Hindlimb muscle (tissue), 1 donor: ENCODE results near the gene BRPF3. TPM values are rescaled to one million over a fixed set of nuclear protein-coding genes. Genes with fewer than 3 reads are reported as not detected.
"Not testable (repeated sequence)": the region's sequence is repeated elsewhere in the genome, so short reads cannot be mapped to it uniquely, and the experiment has no call there.

ENCODE experiments used
- DNase-seq: peaks from one replicate; pipeline ENCODE4 v3.0.0-alpha.2; 2013
- polyA plus RNA-seq: library from polyadenylated mRNA; unstranded; fragments of 120-200 nt; gene quantifications from one replicate; pipeline ENCODE4 v1.2.1, GENCODE V29; 2013; ENCODE audit not compliant: insufficient read length

Gene BRPF3
- polyA plus RNA-seq, 1 donor, result 26.9 TPM

DNA sequence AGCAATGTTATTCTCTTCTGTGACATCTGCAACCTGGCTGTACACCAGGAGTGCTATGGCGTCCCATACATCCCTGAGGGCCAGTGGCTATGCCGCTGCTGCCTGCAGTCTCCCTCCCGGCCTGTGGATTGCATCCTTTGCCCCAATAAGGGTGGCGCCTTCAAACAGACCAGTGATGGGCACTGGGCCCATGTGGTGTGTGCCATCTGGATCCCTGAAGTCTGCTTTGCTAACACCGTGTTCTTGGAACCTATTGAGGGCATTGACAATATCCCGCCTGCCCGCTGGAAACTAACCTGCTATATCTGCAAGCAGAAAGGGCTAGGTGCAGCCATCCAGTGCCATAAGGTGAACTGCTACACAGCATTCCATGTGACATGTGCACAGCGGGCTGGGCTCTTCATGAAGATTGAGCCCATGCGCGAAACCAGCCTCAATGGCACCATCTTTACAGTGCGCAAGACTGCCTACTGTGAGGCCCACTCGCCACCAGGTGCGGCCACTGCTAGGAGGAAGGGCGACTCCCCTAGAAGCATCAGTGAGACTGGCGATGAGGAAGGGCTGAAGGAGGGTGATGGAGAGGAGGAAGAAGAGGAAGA, 4.6 kb downstream of the BRPF3 start:
- DNase-seq, result no peak

DNA sequence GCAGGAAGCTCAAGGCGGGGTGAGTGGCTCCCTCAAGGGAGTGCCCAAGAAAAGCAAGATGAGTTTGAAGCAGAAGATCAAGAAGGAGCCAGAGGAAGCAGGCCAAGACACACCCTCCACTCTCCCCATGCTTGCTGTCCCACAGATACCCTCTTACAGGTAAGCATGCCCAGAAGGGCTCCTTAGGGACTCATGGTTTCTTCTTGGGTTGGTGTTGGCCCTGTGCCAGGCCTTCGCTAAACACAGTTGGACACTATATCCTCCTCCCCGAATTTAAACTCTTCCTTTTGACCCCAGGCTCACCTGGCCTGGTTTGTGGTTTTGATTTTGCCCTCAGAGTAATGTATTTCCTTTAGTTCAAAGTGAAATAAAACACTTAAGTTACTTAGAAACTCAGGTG, 5.1 kb downstream of the BRPF3 start:
- DNase-seq, result no peak

- DNase-seq, result no peak
Observed at GRCh38 chr6:36202101-36202500, 5.6 kb downstream of the BRPF3 start.

DNA sequence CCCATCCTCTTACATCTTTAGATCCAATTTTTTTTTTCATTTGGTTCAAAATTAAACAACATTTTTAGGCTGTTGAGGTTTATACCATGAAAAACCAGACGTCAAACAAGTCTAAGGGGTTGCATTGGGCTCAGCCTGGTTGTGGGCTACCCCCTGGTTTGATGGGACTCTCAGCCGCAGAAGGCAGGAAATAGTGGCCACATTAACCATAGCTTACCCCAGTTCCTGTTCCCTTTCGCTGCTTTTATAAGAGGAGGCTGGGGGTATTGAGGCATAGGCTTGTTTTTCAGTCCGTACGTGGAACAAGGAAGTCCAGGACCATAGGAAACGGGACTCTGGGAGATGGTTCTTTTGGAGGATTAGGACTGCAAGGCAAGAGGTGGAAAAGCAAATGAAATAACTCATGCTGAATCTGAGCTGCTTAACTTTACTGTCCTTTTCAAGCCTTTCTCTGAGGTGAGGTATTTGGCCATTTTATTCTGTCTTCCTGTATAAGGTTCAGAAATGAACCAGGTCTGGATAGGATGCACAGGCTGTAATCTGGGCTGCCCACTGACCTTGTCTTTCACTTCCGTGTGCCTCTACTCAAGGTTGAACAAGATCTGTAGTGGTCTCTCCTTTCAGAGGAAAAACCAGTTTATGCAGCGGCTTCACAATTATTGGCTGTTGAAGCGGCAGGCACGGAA, 7.7 kb downstream of the BRPF3 start:
- no peak for DNase-seq

GRCh38 chr6:36207155-36207554, 10.6 kb downstream of the BRPF3 start:
- DNase-seq, result no peak

- no peak for DNase-seq
Observed at GRCh38 chr6:36209606-36210005, 13.1 kb downstream of the BRPF3 start.

- DNase-seq, result no peak
Observed at GRCh38 chr6:36210182-36210581, 13.6 kb downstream of the BRPF3 start.

GRCh38 chr6:36210886-36211595, 14.5 kb downstream of the BRPF3 start:
- no peak for DNase-seq

DNA sequence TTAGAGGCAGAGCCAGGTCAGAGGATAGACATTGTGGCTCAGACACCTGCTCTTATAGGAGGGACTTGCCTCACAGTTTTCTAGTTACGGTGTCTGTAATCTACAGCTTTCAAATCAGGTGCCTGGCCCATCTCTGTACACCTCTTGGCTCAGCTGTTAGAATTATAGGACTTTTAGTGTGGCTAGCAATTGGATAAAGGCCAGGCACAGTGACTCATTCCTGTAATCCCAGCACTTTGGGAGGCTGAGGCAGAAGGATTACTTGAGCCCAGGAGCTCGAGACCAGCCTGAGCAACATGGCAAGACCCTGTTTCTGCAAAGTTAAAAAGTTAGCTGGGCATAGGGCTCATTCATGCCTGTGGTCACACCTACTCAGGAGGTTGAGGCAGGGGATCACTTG, 20.0 kb downstream of the BRPF3 start:
- DNase-seq, result no peak

DNA sequence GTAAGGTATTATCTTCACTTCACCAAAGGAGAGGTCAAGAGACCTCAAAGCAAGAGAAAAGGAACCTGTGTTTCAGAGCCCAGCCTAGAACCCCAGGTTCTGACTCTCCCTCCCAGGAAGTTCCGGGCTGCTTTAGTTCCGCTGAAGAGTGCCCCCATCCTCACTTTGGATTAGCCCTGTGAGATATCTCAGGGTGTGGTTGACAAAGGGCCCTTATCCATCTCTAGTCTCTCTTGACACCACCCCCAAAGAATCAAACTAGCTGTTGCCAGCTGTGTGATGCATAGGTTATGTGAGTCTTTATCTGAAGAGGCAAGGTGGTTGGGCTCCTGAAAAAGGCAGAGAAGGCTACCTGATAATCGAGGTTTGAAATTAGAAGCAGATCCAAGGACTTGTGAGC, 20.6 kb downstream of the BRPF3 start:
- no peak for DNase-seq

DNA sequence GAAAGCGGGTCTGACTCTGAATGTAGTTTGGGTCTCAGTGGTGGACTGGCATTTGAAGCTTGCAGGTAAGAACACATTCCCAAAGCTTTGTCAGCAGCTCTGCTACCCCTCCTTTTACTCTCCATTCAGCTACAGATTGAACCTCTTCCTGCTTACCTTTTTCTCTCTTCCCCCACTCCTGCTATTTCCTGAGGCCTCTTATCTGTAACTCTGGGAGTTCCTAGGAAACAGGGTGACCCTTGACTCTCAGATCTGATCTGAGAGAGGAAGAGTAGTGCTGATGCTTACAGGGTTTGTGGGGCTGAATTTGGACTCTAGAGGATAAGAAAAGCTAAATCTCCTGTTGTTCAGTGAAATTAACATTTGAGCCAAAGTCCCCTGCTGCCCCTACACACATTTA, 21.4 kb downstream of the BRPF3 start:
- no peak for DNase-seq

GRCh38 chr6:36218516-36218915, 22.0 kb downstream of the BRPF3 start:
- not testable (repeated sequence) for DNase-seq

- DNase-seq, result no peak
Observed at GRCh38 chr6:36219081-36219480, 22.5 kb downstream of the BRPF3 start.

GRCh38 chr6:36220226-36220625, 23.7 kb downstream of the BRPF3 start:
- DNase-seq, result no peak

DNA sequence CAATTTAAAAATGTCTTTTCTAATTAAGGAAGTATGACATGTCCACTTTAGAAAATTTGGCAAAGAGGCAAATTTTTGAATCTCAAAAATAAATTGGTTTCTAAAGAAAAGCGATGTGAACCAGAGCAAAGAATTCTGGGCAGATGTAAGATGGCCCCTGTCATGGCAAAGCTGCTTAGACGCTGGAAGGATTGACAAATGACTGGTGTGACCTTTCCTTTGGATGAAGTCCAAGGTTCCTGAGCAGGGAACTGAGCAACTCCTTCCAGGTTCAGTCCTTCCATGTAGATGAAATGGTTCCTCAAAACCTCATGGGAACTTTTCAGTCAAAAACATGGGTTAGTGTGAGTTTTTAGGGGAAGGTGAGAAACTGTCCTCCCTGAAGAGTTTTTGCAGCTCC, 25.1 kb downstream of the BRPF3 start:
- no peak for DNase-seq

- DNase-seq, result no peak
Observed at GRCh38 chr6:36222924-36223323, 26.4 kb downstream of the BRPF3 start.

DNA sequence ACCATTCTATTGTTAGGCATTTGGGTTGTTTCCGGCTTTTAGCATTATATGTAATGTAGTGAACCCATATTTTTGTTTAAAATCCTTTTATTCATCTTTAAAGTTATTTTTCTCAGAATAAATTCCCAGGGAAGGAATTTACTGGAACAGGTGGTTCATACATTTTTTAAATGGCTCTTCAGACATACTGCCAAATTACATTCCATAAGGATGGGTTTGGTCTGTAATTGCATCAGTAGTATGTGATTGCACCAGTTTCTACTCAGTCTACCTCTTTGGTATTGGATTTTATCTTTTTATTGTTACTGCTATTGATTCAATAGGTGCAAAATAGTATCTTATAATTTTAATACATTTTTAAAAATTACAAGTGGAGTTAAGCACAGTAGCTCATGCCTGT, 27.2 kb downstream of the BRPF3 start:
- no peak for DNase-seq

GRCh38 chr6:36224918-36225461, 28.4 kb downstream of the BRPF3 start:
- no peak for DNase-seq

GRCh38 chr6:36226438-36227047, 30.0 kb downstream of the BRPF3 start:
- DNase-seq, result no peak

DNA sequence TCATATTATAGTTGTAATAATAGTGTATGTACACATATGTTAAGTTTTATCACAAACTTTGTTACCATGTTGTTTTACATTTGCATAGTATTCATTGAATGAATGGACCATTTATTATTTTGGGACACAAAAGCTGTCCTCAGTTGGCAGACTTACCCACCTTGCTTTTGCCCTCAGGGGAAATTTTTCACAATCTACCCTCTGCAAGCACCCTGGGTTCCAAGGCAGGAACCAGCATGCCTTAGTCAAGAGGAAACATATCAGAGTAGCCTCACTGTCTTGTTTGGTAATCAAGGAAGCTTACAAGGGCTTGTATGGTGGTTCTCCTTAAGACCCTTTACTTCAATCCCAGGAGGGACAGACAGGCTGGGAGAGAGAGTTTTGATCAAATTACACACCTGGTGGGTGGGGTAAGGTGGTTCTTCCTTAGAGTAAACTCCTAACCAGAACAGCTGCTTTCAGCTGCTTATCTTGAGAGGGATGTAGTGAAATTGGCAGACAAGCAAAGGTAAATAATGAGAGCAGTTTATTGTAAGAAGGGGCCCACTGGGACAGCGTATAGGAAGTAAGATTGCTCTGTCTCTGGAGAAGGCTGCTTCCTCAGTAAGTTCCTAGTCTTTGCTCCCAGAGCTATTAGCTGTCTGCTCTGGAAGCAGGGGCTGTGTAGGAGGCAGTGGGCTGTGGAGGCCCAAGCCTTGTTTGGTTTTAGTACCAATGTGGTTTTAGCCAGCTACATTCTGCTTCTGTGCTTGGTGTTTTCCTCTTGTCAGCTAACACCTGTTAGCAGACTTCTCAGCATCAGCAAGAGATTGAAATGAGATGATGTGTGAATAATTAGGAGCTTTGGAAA, 31.1 kb downstream of the BRPF3 start:
- no peak for DNase-seq

DNA sequence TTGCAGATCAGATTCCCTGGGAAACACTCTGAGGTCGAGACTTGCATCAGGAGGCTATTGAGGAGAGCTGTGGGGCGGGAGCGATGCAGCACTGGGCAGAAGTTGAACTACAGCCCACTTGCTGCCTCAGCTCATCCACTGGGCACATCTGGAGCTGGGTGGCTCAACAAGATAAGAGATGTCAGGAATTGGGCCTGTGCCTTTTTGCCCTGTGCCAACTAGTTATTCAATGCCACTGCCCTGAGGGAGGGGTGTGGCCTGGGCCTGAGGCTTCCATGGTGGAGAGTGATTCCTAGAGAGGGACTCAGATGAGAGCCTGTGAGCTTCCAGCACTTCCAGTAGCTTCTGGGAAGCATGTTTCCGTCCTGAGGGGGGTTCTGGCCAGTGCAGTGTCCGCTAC, 32.7 kb downstream of the BRPF3 start:
- no peak for DNase-seq

DNA sequence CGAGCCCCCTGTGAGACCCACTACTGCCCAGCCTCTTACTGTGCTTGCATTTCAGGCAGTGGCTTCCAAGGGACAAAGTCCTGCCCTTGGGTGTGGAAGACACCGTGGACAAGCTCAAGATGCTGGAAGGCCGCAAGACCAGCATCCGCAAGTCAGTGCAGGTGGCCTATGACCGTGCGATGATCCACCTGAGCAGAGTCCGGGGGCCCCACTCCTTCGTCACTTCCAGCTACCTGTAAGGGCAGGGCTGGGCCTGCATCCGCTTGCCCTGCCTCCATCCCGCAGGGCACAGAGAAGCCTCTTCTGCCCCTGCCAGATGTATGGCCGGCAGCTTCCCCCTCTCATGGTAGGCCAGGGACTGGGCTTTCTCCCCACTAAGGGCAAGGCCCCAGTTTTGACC, 33.8 kb downstream of the BRPF3 start:
- DNase-seq, result no peak
